SKM-1 (cell line): ENCODE data around the gene LINGO4.

Source experiments
- DNase-seq: peaks from one replicate; lab custom pipeline; 2025; ENCODE audit not compliant: unreplicated experiment; lab: John Stamatoyannopoulos, UW

The LINGO4 gene

GRCh38 chr1:151805066-151805820 is at the start of gene LINGO4:
Gene LINGO4 (minus strand): TSS chr1:151805419. CDS start chr1:151802704, 2,715 bp downstream.
- no peak for DNase-seq

GRCh38 chr1:151854658-151855057 is 49.4 kb upstream of the LINGO4 start:
- no peak for DNase-seq

GRCh38 chr1:151853411-151853943 is 48.3 kb upstream of the LINGO4 start, which contains the start of gene THEM5:
Gene THEM5 (minus strand): TSS chr1:151853712. CDS start chr1:151853565, 147 bp downstream.
- DNase-seq = no peak

- no peak for DNase-seq
Measured at GRCh38 chr1:151852733-151853132, 47.5 kb upstream of the LINGO4 start.

GRCh38 chr1:151851886-151852285 is 46.7 kb upstream of the LINGO4 start:
- no peak for DNase-seq

- DNase-seq = no peak
Measured at GRCh38 chr1:151849871-151850270, 44.7 kb upstream of the LINGO4 start.

- no peak for DNase-seq
Measured at GRCh38 chr1:151849126-151849525, 43.9 kb upstream of the LINGO4 start.

GRCh38 chr1:151847867-151848596 is 42.8 kb upstream of the LINGO4 start:
- DNase-seq = no peak

GRCh38 chr1:151846686-151847237 is 41.5 kb upstream of the LINGO4 start:
- no peak for DNase-seq

GRCh38 chr1:151846062-151846568 is 40.9 kb upstream of the LINGO4 start:
- no peak for DNase-seq

GRCh38 chr1:151843398-151843797 is 38.2 kb upstream of the LINGO4 start:
- DNase-seq = no peak

- DNase-seq = no peak
Measured at GRCh38 chr1:151841141-151841540, 35.9 kb upstream of the LINGO4 start.

- no peak for DNase-seq
Measured at GRCh38 chr1:151840421-151840820, 35.2 kb upstream of the LINGO4 start.

GRCh38 chr1:151839457-151840403 is 34.5 kb upstream of the LINGO4 start, which contains the start of gene C2CD4D:
Gene C2CD4D (minus strand): TSS chr1:151839820. CDS start chr1:151838989, 831 bp downstream.
- DNase-seq = no peak

- no peak for DNase-seq
Measured at GRCh38 chr1:151839082-151839412, 33.8 kb upstream of the LINGO4 start.

- DNase-seq = no peak
Measured at GRCh38 chr1:151838222-151839081, 33.2 kb upstream of the LINGO4 start.

- DNase-seq = no peak
Measured at GRCh38 chr1:151837884-151838221, 32.6 kb upstream of the LINGO4 start.

- DNase-seq = no peak
Measured at GRCh38 chr1:151837197-151837596, 32.0 kb upstream of the LINGO4 start.

GRCh38 chr1:151835596-151835995 is 30.4 kb upstream of the LINGO4 start:
- no peak for DNase-seq

GRCh38 chr1:151834239-151834638 is 29.0 kb upstream of the LINGO4 start:
- DNase-seq = no peak
